NCI-H1694 treated with DMSO at 0.1 percent for 48 hours (cell line): ENCODE measurements around the gene KDM6A.
"Not testable (repeated sequence)": the region's sequence is repeated elsewhere in the genome, so short reads cannot be mapped to it uniquely, and the experiment has no call there.

Experiments used
- DNase-seq: peaks from one replicate; lab custom pipeline; 2025; lab: John Stamatoyannopoulos, UW

The KDM6A gene

DNA sequence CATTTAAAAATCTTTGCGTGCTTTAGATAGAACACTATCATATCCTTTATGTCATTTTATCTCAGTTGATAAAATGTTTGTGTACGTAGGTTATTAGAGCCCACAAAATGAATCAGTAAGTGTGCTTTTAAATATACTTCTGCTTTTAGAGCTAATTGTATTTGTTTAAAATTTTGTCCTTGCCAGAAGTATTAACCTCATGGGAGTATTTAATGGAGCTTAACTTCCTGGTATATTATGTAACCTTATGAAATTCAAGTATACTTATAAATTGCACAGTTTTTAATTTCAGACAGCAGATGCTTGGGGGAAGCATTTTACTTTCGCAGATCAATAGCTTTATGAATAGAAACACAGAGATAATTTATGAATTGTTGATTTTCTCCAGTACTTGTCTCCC lies 237.5 kb downstream of the KDM6A start:
- DNase-seq = no peak

DNA sequence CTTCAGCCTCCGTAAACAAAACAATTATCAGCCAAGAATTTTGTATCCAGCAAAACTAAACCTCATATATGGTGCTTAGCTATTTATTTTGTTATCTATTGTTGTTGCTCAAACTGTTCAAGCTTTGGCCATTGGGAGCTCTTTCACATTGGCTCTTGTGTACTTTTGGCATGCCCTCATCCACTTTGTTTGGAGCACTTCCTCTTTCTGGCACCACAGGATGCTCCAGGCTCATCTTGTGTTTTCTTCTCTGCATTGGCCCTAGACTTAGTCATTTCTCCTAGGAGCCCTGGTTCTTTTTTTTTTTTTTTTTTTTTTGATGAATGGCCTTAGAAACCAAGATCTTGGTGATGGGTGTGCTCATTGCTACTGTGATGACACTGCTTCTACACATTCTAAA lies 253.2 kb downstream of the KDM6A start:
- DNase-seq = no peak

DNA sequence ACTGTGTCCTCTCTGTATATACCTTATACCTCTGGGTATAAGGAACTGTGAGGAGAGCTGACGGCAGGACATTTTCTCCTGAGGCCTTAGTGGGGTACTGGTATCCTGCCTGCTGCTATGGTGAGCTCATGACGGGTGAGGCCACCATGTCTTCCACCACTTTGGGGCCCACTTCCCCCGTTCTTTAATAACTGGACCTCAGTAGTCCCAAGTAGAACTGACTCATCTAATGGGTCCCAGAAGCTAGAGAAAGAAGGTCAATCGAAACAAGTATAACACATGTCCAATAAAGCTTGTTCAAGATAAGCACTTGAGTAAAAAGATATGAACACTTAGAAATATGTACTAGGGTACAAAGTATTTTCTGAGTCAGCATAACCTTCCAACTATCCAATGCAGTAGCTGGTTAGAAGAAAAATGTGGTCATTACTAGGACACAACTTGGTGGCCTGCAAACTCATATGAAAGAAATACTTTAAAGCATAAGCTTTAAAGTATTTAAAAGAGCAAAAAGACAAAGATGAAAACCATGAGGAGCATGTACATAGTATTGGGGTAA lies 256.0 kb downstream of the KDM6A start:
- no peak for DNase-seq

DNA sequence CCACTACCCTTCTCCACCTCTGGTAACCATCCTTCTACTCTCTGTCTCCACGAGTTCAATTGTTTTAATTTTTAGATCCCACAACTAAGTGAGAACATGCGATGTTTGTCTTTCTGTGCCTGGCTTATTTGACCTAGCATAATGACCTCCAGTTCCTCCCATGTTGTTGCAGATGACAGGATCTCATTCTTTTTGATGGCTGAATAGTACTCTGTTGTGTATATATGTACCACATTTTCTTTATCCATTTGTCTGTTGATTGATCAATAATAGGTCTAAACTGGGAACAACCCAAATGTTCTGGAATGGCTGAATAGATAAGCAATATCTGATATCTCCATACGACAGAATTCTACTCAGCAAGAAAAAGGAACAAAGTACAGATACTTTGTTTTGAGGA lies 260.5 kb downstream of the KDM6A start:
- DNase-seq = no peak

DNA sequence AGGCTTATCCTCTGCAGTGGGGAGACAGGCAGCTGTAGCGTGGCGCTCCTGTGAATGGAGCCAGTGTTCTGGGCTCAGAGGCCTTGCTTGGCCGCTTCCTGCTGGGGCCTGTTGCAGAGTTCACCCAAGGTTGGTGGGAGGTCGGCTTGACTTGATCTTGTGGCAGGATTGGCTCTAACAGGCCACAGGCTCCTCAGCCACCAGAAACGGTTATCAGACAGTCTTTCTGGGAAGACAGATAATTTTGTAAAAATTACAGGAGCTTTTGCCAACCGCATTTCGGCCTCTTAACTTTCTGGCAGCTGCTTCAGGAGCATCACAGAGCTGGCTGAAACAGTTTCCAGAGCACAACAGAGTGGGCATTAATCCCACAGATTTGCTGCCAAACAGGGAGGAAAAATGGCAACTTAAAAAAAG lies 261.3 kb downstream of the KDM6A start:
- DNase-seq = no peak

DNA sequence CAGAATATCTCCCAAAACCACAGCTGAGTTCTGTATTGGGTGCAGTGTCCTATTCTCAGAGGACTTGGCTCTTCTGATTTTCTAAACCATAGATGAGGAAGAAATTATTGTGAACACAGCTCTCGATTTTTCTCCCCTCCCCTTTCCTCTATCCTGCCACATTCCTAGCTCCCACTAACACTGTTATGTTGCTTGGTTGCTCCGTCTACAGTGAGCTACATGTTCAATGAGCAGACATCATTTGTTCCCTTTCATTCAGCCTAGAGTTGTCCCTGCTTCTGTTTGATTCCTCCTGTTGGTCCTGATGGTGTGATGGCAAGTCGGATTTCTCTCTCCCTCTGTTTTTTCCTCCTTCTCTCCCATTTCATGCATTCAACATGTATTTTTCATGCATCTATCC lies 261.8 kb downstream of the KDM6A start:
- no peak for DNase-seq

DNA sequence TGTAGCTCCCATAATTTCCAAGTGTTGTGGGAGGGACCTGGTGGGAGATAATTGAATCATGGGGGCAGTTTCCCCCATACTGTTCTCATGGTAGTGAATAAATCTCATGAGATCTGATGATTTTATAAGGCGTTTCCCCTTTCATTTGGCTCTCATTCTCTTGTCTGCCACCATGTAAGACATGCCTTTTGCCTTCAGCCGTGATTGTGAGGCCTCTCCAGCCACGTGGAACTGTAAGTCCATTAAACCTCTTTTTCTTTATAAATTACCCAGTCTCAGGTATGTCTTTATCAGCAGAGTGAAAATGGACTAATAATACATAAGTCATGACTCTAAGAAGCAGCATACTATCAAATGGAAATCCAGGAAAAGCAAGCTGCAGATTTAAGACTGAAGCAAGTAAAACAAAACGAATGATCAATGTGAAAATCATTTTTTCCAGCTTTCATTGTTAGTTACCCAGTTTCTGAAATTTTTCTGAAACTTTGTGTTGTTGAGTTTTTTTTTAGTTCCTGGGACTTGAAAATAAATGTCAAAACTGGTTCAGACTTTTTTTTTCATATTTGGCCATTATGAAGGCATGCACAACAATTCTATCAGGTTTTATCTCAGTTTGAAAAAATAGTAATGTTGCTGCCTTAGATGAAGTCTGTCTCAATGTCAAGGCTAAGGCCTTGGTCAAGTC lies 262.5 kb downstream of the KDM6A start:
- not testable (repeated sequence) for DNase-seq

DNA sequence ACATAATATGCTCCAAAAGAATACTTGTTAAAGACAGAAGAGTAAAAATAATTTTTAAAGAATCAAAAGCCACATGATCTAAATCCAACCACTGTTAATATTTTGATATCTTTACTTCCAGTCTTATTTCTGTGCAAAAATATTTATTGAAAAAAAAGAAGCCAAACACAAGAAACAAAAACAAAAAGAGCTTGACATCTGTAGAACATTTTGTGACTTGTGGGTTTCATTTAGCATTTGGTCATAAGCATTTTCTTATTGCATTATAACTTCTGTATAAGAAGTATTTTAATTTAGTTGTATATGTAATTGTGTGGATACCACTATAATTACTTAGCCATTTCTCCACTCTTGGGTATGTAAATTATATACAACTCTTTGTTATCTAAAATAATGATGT lies 264.5 kb downstream of the KDM6A start:
- DNase-seq = no peak

DNA sequence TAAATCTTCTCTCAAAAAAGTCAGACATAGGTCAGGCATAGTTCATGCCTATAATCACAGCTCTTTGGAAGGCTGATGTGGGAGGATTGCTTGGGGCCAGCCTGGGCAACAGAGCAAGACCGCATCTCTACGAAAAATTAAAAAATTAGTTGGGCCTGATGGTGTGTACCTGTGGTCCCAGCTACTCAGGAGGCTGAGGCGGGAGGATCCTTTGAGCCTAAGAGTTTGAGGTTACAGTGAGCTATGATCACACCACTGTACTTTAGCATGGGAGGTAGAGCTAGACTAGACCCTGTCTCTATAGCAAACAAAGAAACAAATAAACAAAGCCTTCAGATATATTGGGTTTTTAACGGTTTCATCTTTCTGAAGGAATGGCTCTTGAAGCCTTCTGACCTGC lies 265.5 kb downstream of the KDM6A start:
- no peak for DNase-seq

DNA sequence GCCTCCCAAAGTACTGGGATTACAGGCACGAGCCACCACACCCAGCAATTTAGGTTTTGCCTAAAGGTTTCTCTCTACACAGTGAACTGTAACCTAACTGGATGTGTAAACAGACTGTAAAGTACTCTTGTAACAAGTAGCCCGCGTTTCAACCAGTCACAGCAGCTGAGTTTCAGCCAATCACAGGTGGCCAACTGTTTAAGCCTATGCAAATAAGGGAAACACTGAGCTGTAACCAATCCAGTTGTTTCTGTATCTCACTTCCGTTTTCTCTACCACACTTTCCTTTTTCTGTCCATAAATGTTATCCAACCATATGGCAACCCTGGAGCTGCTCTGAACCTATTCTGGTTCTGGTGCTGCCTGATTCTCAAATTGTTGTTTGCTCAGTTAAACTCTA lies 267.8 kb downstream of the KDM6A start:
- DNase-seq = no peak

DNA sequence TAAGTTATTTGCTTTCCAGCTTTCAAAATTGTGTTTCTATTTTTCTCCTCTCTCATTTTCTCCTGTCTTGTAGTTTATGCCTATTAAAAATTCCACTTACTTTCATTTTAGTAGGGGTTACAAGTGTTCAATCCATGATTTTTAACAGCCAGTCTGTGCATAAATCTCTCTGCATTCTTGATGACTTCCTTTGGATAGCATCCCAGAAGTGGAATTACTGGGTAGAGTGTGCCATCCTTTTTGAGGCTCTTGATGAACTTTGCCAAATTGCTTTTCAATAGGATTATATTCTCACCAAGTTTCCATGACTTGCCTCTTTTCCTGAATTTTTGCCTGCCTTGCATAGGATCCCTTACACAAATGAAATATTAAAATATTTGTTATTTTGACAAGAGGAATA lies 269.2 kb downstream of the KDM6A start:
- DNase-seq = no peak

DNA sequence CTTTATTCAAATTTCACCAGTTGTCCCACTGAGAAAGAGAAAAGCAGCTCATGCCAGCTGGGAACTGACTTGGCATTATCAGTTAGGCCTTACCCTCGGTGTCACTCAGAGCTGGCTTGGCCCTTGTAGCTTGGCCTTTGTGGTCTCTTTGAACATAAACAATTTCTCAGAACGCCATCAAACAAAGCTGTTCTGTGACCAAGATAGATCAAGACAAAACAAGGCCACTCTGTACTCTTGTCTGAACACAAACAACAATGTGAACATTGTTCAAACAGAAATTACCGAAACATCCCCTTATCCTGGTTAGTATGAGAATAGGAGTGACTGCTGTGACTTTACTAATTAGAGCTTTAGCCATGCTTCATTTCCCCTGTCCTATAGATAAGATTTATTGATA lies 270.5 kb downstream of the KDM6A start:
- no peak for DNase-seq

DNA sequence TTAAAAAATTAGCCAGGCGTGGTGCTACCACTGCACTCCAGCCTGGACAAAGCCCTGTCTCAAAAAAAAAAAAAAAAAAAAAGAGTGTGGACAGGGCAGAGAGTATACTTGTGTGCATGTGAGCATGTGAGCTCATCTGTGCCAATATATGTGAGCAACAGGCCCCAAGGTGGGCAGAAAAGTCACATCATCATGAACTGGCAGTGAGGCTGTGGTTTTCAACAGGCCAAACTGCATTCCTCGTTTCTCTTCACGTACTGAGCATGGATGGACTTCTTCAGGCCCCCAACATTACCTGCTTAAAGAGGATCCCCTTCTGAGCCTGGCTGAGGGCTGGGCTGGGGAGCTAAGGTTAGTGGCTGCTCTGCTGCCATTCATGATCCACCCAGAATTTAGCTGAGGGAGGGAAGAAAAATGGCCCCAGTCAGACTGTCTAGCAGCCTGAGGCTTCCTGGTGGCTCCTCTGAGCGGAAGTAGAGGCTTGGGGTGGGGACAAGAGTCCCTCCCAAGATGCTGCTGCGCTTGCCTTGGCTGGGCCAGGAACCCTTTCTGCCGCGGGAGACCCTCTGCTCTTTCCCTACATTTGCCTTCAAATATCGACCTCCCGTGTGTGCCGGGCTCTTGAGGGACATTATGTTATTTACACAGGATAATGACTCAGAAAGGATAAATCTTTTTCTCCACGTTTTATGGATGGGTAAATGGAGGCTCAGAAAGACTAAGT lies 272.7 kb downstream of the KDM6A start:
- no peak for DNase-seq

DNA sequence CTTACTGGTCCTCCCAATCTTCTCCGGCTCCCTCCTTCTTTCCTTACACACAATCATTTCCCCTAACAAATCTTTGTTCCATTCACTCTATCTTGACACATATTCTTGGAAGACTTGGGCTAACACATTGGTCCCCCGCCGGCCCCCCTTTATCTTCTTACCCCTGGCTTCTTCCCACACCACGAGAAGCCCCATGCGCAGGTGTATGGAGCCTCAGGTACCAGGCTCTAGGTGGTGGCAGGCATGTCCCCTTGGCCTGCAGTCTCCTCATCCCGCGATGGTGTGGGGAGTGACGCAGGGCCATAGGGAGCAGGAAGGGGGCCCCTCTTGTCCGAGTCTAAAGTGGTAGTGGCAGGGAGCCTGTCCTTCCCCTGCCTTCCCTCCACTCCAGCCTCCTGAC lies 277.8 kb downstream of the KDM6A start:
- no peak for DNase-seq

DNA sequence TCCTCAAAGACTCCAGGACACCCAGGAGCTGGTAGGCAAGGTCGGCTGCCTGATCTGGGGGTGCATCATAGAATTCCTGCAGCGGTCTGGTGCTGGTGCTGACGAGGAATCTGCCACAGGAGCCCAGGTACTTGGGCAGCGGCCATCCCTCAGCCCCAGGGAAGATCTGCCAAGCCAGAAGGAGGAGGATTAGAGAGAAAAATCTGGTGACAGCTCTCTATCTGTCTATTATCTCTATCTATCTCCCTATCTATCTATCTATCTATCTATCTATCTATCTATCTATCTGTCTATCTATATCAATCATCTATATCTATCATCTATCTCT lies 281.0 kb downstream of the KDM6A start:
- no peak for DNase-seq

DNA sequence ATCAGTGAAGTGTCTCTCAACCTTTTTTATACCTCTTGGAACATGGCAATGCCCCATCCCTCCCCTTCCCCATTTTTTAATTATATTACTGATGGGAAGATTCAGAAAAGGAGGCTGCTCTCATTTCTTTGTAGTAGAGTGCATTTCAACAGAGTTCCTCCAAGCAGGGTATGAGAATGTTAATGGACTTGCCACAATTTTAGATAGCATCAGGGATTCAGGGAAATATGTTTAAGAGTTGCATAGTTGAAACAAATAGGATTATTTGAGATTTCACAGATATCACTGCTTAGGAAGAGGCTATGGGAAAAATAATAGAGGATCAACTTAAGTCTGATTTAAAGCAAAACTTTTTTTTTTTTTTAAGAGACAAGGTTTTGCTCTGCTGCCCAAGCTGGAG lies 281.5 kb downstream of the KDM6A start:
- no peak for DNase-seq

DNA sequence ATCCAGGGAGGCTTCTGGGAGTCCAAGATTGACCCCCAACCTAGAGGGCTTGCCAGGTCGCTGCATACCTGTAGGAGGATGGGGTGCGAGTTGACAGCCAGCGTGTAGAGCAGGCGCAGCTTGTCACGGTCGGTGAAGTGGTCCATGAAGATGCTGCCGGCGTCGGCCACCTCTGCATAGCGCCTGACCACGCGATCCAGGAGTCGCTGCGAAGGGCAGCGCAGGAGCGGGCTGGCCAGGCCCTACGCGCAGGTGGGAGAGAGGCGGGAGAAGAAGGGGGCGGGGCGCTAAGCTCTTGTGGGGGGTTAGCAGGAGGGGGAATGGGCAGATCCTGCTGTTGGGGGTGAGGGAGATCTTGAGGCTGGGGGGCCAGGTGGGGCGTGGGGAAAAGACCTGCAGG lies 284.7 kb downstream of the KDM6A start:
- DNase-seq = no peak
